Measurements from ENCODE around the gene RSRC1.
"Not testable (repeated sequence)": the region's sequence is repeated elsewhere in the genome, so short reads cannot be mapped to it uniquely, and the experiment has no call there.

RSRC1 gene

GRCh38 chr3:158100681-158101080 is 9.2 kb upstream of the RSRC1 start:
- DNase-seq (ENCODE audit: low spot score) = no peak

- no peak for DNase-seq (ENCODE audit: low spot score)
Observed at GRCh38 chr3:158101335-158102241, 8.3 kb upstream of the RSRC1 start.

DNA sequence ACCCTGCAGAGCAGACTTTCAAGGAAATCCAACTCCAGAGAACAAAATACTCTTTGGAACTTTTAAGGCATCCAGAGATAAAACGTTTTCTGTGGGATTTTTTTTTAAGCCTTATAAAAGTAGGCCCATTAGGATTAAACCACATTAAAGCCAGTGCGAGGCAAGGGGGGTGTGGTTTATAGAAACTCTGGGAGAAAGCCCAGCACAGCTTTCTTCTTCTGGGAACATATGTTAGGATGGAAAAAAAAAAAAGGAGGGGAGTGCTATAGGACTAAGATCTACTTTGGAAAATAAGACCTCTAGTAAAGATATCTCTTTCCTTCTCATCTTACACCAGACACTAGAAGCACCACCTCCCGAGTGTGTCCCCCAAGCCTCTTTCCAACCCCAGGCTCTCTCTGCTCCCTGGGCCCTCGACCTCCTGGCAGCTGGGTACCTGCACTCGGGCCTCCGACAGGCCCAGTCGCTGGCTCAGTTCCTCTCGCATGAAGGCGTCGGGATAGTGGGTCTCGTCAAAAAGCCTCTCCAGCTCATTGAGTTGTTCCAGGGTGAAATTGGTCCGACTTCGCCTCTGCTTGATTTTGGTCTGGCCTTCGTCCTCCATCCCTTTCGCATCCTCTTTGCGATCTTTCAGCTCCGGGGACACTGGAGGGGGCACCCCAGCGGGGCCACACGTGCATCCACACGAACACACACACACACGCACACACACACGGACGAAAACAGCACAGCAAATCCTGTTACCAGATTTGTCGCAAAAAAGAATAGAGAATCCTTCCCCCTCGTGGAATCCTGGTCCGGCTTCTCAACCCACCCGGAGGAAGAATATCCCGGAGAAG is 7.4 kb upstream of the RSRC1 start:
- no peak for DNase-seq (ENCODE audit: low spot score)

- DNase-seq (ENCODE audit: low spot score) = no peak
Observed at GRCh38 chr3:158103081-158103886, 6.6 kb upstream of the RSRC1 start.

GRCh38 chr3:158103887-158104327 is 6.0 kb upstream of the RSRC1 start:
- DNase-seq (ENCODE audit: low spot score) = no peak

- no peak for DNase-seq (ENCODE audit: low spot score)
Observed at GRCh38 chr3:158104431-158104921, 5.4 kb upstream of the RSRC1 start.

- no peak for DNase-seq (ENCODE audit: low spot score)
Observed at GRCh38 chr3:158105119-158105709, 4.7 kb upstream of the RSRC1 start.

DNA sequence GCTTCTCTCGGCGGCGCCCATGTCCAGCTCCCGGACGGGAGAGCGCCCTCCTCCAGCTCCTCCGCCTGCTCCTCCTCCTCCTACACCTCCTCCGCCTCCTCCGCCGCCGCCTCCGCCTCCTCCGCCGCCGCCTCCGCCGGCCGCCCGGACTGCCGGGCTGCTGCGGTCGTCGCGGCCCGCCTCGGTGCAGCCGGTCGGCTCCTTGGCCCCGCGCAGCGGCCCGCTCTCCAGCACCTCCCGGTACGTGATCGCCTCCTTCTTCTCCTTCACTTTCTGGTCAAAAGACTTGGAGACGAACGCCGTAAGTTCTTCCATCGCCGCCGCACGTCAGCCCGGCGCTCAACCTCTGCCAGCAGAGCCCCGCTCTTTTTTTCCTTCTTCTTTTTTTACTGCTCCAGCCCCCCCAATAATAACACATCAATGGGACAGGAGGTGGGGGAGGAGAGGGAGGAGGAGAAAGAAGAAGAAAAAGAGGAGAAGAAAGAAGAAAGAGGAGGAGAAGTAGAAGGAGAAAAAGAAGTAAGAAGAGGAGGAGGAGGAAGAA is 4.1 kb upstream of the RSRC1 start:
- no peak for DNase-seq (ENCODE audit: low spot score)

DNA sequence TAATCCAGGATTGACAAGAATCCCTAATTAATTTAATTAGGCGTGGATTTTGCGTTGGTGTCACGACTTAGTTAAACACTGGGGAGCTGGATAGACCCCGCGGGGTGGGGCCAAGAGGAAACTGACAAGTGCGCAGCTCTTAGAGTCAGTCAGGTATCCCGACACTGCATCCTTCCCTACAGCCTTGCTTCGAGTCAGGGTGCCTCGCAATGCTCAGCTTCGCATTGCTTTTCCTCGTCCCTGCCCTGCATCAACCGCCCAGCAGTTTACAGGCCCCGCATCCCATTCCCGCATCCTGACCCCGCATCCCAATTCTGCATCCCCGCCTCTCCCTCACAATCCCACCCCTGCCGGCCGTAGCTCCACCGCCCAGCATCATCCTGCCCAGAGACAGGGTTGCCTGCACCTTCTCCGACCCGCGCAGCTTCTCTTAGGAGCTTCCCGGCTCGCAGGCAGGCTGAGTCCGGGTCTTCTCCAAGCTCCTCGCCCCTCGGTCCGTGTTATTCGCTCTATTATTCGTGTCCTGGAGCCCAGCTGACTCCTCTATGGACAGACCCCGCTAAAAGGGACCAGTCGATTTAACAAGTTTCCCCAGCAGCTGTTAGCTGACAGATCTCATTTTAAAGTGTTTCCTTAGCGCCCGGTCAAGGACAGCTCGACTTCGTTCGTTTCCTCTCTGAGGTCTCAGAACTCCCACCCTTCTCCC is 3.0 kb upstream of the RSRC1 start:
- DNase-seq (ENCODE audit: low spot score) = no peak

- no peak for DNase-seq (ENCODE audit: low spot score)
Observed at GRCh38 chr3:158107605-158108444, 2.1 kb upstream of the RSRC1 start.

DNA sequence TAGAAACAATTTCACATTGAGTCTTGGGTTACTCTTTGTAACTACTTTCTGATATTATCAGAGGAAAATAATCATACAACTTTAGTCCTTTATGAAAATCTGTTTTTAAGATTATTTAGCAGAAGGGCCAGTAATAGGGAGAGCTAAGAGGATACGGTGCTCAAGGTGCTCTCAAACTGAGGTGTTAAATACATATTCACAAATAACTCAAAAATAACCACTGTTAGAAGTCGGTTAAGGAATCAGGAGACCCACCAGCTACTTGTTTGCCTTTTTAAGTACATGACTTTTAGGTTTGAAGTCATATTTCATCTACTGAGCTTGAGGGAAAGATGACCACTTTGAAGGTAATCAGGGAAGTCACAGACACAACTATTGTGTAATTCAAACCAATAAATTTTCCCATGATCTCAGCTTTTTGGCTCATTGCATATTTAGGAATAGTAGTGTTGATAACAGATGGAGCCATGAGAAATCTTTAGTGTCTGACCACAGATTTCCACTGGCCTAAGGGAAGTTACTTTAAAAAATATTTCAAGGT is 1.4 kb upstream of the RSRC1 start:
- DNase-seq (ENCODE audit: low spot score) = no peak

- no peak for DNase-seq (ENCODE audit: low spot score)
Observed at GRCh38 chr3:158109295-158109803, 540 bp upstream of the RSRC1 start.

- no peak for DNase-seq (ENCODE audit: low spot score)
Observed at GRCh38 chr3:158110658-158111018, 749 bp downstream of the RSRC1 start.

DNA sequence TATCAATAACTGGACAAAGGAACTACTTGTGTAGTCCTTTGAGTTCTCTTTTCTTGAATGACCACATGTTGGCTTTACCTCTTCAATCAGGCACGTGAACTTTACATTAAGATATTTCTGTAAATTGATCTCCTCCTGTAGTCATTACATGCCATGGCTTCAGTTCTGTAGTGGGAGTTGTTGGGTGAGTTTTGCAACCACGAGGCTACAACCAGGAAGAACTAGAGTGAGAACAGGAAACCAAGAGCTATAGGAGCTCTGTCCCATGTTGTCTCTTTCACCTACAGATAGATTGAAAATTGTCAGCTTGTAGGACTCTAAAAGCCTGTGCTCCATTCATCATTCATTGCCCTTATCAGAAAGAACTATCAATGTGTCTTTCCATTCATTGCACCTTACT is 2.0 kb downstream of the RSRC1 start:
- no peak for DNase-seq (ENCODE audit: low spot score)

DNA sequence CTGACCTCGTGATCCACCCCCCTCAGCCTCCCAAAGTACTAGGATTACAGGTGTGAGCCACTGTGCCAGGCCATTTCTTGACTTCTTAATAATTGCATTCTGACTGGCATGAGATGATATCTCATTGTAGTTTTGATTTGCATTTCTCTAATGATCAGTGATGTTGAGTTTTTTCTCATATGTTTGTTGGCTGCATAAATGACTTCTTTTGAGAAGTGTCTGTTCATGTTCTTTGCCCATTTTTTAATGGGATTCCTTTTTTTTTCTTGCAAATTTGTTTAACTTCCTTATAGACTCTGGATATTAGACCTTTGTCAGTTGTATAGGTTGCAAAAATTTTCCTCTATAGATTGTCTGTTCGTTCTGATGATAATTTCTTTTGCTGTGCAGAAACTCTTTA is 3.7 kb downstream of the RSRC1 start:
- DNase-seq (ENCODE audit: low spot score) = not testable (repeated sequence)

DNA sequence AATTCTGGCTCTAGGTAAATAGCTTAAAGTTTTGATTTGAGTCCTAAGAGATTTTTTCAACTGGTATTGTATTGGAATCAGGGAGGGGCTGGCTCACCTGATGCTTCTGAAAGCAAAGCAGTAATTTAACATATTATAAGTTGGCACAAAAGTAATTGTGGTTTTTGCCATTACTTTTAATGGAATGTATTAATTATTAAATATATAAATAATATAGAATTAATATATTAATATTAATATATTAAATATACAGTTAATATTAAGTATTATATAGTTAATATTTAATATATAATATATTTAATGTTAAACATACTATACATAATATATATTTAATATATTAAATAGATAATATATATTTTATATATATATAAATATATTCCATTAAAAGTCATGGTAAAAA is 10.4 kb downstream of the RSRC1 start:
- DNase-seq (ENCODE audit: low spot score) = no peak

DNA sequence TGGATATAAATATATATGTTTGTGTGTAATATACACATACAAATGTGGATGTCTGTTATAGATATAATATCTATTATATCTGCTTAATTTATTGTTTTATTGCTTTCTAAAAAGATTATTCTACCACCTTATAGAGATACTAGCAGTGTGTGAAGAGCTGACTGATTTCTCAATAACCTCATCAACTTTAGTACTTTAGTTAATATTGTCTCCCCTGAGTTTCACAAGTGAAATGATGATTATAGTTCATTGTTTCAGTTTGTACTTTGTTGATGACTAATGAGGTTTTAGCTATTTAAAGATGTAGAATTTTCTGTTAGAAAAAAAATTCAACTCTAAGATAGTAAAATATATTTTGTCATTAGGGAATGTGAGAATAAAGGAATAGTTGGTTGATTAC is 11.4 kb downstream of the RSRC1 start:
- no peak for DNase-seq (ENCODE audit: low spot score)

- DNase-seq (ENCODE audit: low spot score) = not testable (repeated sequence)
Observed at GRCh38 chr3:158122721-158123120, 12.8 kb downstream of the RSRC1 start.
